IMR-90 (cell line): ENCODE measurements around the gene ATP5MC3. TPM values are rescaled to one million over a fixed set of nuclear protein-coding genes. Genes with fewer than 3 reads are reported as not detected.

Experiments used
- ATAC-seq: fragments of 200-7000 bp; cut with Tn5 transposase; 2 replicates; pipeline ENCODE4 v1.9.1; 2020; ENCODE audit warnings: low read depth, mild to moderate bottlenecking, moderate library complexity
- BruUV-seq: library from RNA; stranded (reverse); fragments of 400-500 nt; replicated peaks from 2 replicates; lab custom pipeline; 2021; lab: Mats Ljungman, UMichigan
- CTCF ChIA-PET: fragments of 300-600 bp; formaldehyde crosslinking; extraction: SDS; loops from one replicate; lab custom pipeline; 2021; ENCODE audit warnings: antibody characterized with exemption; lab: Yijun Ruan, JAX
- POLR2A ChIA-PET: fragments of 300-600 bp; sonication (Branson Sonifier 250); formaldehyde crosslinking; loops from one replicate; lab custom pipeline; 2022; ENCODE audit warnings: antibody characterized with exemption; ENCODE audit not compliant: unreplicated experiment; lab: Charles Lee
- DNase-seq: peaks from one replicate; pipeline ENCODE4 v3.0.0; 2013
- H2AFZ ChIP-seq: replicated peaks from 2 replicates; pipeline ENCODE3; 2013; ENCODE audit warnings: low read length, mild to moderate bottlenecking; ENCODE audit not compliant: poor library complexity
- H2AK5ac ChIP-seq: 2 replicates; pipeline ENCODE4 v1.6.1; 2013; ENCODE audit warnings: low read depth, low read length, inconsistent platforms
- H2AK9ac ChIP-seq: replicated peaks from 2 replicates; pipeline ENCODE3; 2013; ENCODE audit warnings: mild to moderate bottlenecking, low read depth, low read length, moderate library complexity; ENCODE audit not compliant: poor library complexity
- H2BK120ac ChIP-seq: 2 replicates; pipeline ENCODE4 v1.6.1; 2013; ENCODE audit warnings: low read depth, low read length, inconsistent platforms
- H2BK15ac ChIP-seq: 3 replicates; pipeline ENCODE4 v1.6.1; 2013; ENCODE audit warnings: low read depth, low read length, inconsistent platforms
- H2BK20ac ChIP-seq: 2 replicates; pipeline ENCODE4 v1.6.1; 2013; ENCODE audit warnings: low read depth, mild to moderate bottlenecking, inconsistent platforms, low read length, moderate library complexity
- H2BK5ac ChIP-seq: 2 replicates; pipeline ENCODE4 v1.6.1; 2013; ENCODE audit warnings: mild to moderate bottlenecking, low read depth, low read length, inconsistent platforms; ENCODE audit not compliant: poor library complexity, severe bottlenecking
- H3K14ac ChIP-seq: replicated peaks from 2 replicates; pipeline ENCODE4 v1.6.1; 2013; ENCODE audit warnings: low read depth, low read length, inconsistent platforms
- H3K18ac ChIP-seq: 2 replicates; pipeline ENCODE4 v1.6.1; 2013; ENCODE audit warnings: low read depth, low read length, control low read depth
- H3K23ac ChIP-seq: 2 replicates; pipeline ENCODE4 v1.6.1; 2013; ENCODE audit warnings: low read depth, low read length, inconsistent platforms
- H3K27ac ChIP-seq: 2 replicates; pipeline ENCODE4 v1.5.1; 2013; ENCODE audit warnings: mild to moderate bottlenecking, control low read depth, low read length; ENCODE audit not compliant: insufficient read depth
- H3K27me3 ChIP-seq: 2 replicates; pipeline ENCODE4 v1.6.1; 2013; ENCODE audit warnings: low read length; ENCODE audit not compliant: control insufficient read depth, insufficient read depth
- H3K36me3 ChIP-seq: 2 replicates; pipeline ENCODE4 v1.6.1; 2013; ENCODE audit warnings: low read length, mixed read lengths; ENCODE audit not compliant: control insufficient read depth, insufficient read depth
- H3K4ac ChIP-seq: 2 replicates; pipeline ENCODE4 v1.6.1; 2013; ENCODE audit warnings: low read depth, low read length, inconsistent platforms
- H3K4me1 ChIP-seq: 2 replicates; pipeline ENCODE4 v1.6.1; 2013; ENCODE audit warnings: low read length, mixed read lengths; ENCODE audit not compliant: control insufficient read depth, insufficient read depth
- H3K4me2 ChIP-seq: 2 replicates; pipeline ENCODE4 v1.6.1; 2013; ENCODE audit warnings: low read depth, mild to moderate bottlenecking, control low read depth, low read length, moderate library complexity
- H3K4me3 ChIP-seq: 2 replicates; pipeline ENCODE4 v1.5.1; 2013; ENCODE audit warnings: low read depth, mild to moderate bottlenecking, control low read depth, low read length, moderate library complexity; ENCODE audit not compliant: insufficient read depth
- H3K56ac ChIP-seq: 2 replicates; pipeline ENCODE4 v1.6.1; 2013; ENCODE audit warnings: low read length, inconsistent platforms; ENCODE audit not compliant: insufficient read depth; ENCODE audit errors: extremely low read depth
- H3K79me1 ChIP-seq, 2 experiments: 2 replicates each; pipeline ENCODE4 v1.6.1; 2013; ENCODE audit warnings: low read length in 2 of 2, inconsistent platforms in 1 of 2, low read depth in 1 of 2
- H3K9ac ChIP-seq: 2 replicates; pipeline ENCODE4 v1.6.1; 2013; ENCODE audit warnings: low read depth, low read length, control low read depth
- H3K9me1 ChIP-seq: 2 replicates; pipeline ENCODE4 v1.6.1; 2013; ENCODE audit warnings: low read length, inconsistent platforms; ENCODE audit not compliant: insufficient read depth
- H3K9me3 ChIP-seq: 2 replicates; pipeline ENCODE4 v1.6.1; 2013; ENCODE audit warnings: low read length; ENCODE audit not compliant: control insufficient read depth, insufficient read depth
- H4K20me1 ChIP-seq: 2 replicates; pipeline ENCODE4 v1.6.1; 2013; ENCODE audit warnings: low read length, inconsistent platforms; ENCODE audit not compliant: insufficient read depth
- H4K5ac ChIP-seq: 2 replicates; pipeline ENCODE4 v1.6.1; 2013; ENCODE audit warnings: mild to moderate bottlenecking, low read depth, low read length, control low read depth
- H4K8ac ChIP-seq, 2 experiments: 2 replicates each; pipeline ENCODE4 v1.6.1; 2013; ENCODE audit warnings: low read depth in 2 of 2, low read length in 2 of 2, control low read depth in 1 of 2, inconsistent platforms in 1 of 2
- H4K91ac ChIP-seq: 2 replicates; pipeline ENCODE4 v1.6.1; 2013; ENCODE audit warnings: low read depth, low read length, inconsistent platforms; ENCODE audit not compliant: insufficient read depth
- ELK1 ChIP-seq: fragments of 150-350 bp; IDR thresholded peaks from 2 replicates; pipeline ENCODE4 v1.6.1; 2016; ENCODE audit warnings: low read depth, mild to moderate bottlenecking, low read length, moderate library complexity, borderline replicate concordance
- USF2 ChIP-seq: fragments of 150-350 bp; IDR thresholded peaks from 2 replicates; pipeline ENCODE4 v1.6.1; 2017; ENCODE audit warnings: mild to moderate bottlenecking, antibody characterized with exemption, low read length, low read depth
- WGBS, 2 experiments: methylation state at CpG; one replicate each; pipeline versions ENCODE4 v1.1.5 to v1.1.7; 2013; ENCODE audit warnings: missing lambda C conversion rate in 2 of 2; ENCODE audit not compliant: insufficient read length in 1 of 2; ENCODE audit errors: extremely low coverage in 2 of 2; 5-methylcytosine and 5-hydroxymethylcytosine counted together
- dilution Hi-C: fragments of 300-500 bp; cut with HindIII; formaldehyde crosslinking; loops from one replicate; pipeline ENCODE4 v1.14.3; 2018; ENCODE audit warnings: low sequenced_read_pairs; ENCODE audit not compliant: unreplicated experiment
- in situ Hi-C: fragments of 300-500 bp; cut with MboI; formaldehyde crosslinking; loops from 3 replicates; pipeline ENCODE4 v1.14.3; 2019; ENCODE audit warnings: low sequenced_read_pairs, inconsistent platforms, mixed read lengths
- intact Hi-C: fragments of 100-400 bp; cut with micrococcal nuclease; formaldehyde crosslinking; loops from 2 replicates; pipeline ENCODE4 v1.10.0; 2022
- polyA plus RNA-seq, 3 experiments: library from polyadenylated mRNA; depleted of rRNA; stranded (reverse); fragments of >200 nt; gene quantifications; 2 replicates each; pipeline ENCODE4 v1.2.3, GENCODE V29; 2012; ENCODE audit warnings: low replicate concordance in 1 of 3
- total RNA-seq: library from RNA; depleted of rRNA; stranded (reverse); fragments of >200 nt; gene quantifications from 2 replicates; pipeline ENCODE4 v1.2.3, GENCODE V29; 2012

ATP5MC3 gene
- total and polyA plus RNA-seq, 2 of the 4 experiments (the other 2 are of a cell fraction): 167 to 365 TPM

GRCh38 chr2:175137793-175138192 lies 43.7 kb downstream of the ATP5MC3 start:
- Histone ChIP-seq H3K27ac (no peak overlapping the region), H3K9me3 (no peaks in the 10 kb centered on the region), H3K4ac (no peak overlapping the region), H2BK5ac (no peak overlapping the region), H3K9ac (no peak overlapping the region), H3K23ac (no peak overlapping the region), H2BK15ac (no peak overlapping the region), H3K18ac (no peak overlapping the region), H2BK20ac (no peak overlapping the region), H4K8ac (no peak overlapping the region), H2AK5ac (no peak overlapping the region), H3K4me3 (no peak overlapping the region), H3K36me3 (0 out of 2 replicates have a peak, but pooled peaks cover 2% of the 10 kb centered on the region), H3K79me1 (peaks cover 24 to 32% of the 10 kb centered on the region in 2 experiments), H3K56ac (no peak overlapping the region), H3K4me2 (no peak overlapping the region), H3K27me3 (no peaks in the 10 kb centered on the region), H3K9me1 (no peaks in the 10 kb centered on the region), H2AFZ (no peak overlapping the region), H4K5ac (no peak overlapping the region), H3K14ac (no peak overlapping the region), H4K91ac (no peak overlapping the region), H3K4me1 (no peaks in the 10 kb centered on the region), H2BK120ac (no peak overlapping the region), H4K20me1 (peaks cover 14% of the 10 kb centered on the region; the same call in 1 of the 2 replicates), H2AK9ac (no peak overlapping the region)
- DNase-seq (no peak), ATAC-seq (no peak)
- TF ChIP-seq ELK1 (no peak), USF2 (no peak)
- no TSS peak for BruUV-seq
- WGBS, 2 experiments: no CpG with 5 or more reads among the region's 2 CpGs
- intact Hi-C loops: no loop called here
- in situ Hi-C loops: no loop called here
- CTCF ChIA-PET: interaction anchor here (0.6 kb wide), 1 partner anchor 383 kb away, joined by 3 read pairs; no protein-coding TSS in a partner anchor
- POLR2A ChIA-PET: no interaction called here
- dilution Hi-C loops: no loop called here
